Transverse colon (tissue), 4 donors: ENCODE results near the gene MLC1. TPM values are rescaled to one million over a fixed set of nuclear protein-coding genes. Genes with fewer than 3 reads are reported as not detected.

Experiments used
- DNase-seq: peaks from one replicate; pipeline ENCODE4 v3.0.0-alpha.2; 2019
- H3K27ac ChIP-seq, 4 donors: fragments of 200-600 bp; sonication (generic); 2 replicates each; pipeline ENCODE4 v1.5.1; 2016 to 2018; ENCODE audit warnings: inconsistent platforms in 4 of 4
- H3K27me3 ChIP-seq: fragments of 200-600 bp; sonication (generic); 2 replicates; pipeline ENCODE4 v1.5.1; 2017; ENCODE audit warnings: inconsistent platforms
- H3K36me3 ChIP-seq, 4 donors: fragments of 200-600 bp; sonication (generic); 2 replicates each; pipeline ENCODE4 v1.5.1; 2017 to 2019; ENCODE audit warnings: inconsistent platforms in 4 of 4
- H3K4me1 ChIP-seq, 4 donors: fragments of 200-600 bp; sonication (generic); 2 replicates each; pipeline ENCODE4 v1.5.1; 2017 to 2020; ENCODE audit warnings: inconsistent platforms in 4 of 4
- H3K4me3 ChIP-seq, 4 donors: fragments of 200-600 bp; sonication (generic); 1 replicate in 1 of 4; 2 replicates in 3 of 4; pipeline versions ENCODE4 v1.5.1 to v1.6.1; 2017 to 2019; ENCODE audit warnings: inconsistent platforms in 4 of 4
- H3K9me3 ChIP-seq, 2 donors: fragments of 200-600 bp; sonication (generic); 2 replicates each; pipeline ENCODE4 v1.5.1; 2017 to 2019; ENCODE audit warnings: inconsistent platforms in 2 of 2
- CTCF ChIP-seq, 5 experiments: fragments of 200-600 bp in 3 of 5; fragments of 450-650 bp in 2 of 5; sonication (generic) in 3 of 5; IDR thresholded peaks; 1 replicate in 2 of 5; 2 replicates in 3 of 5; pipeline ENCODE4 v1.5.1; 2016 to 2017; ENCODE audit warnings: antibody characterized with exemption in 5 of 5, inconsistent platforms in 3 of 5, mild to moderate bottlenecking in 2 of 5, moderate library complexity in 1 of 5
- EP300 ChIP-seq: sonication (generic); formaldehyde crosslinking; IDR thresholded peaks from one replicate; pipeline ENCODE4 v1.6.1; 2017; ENCODE audit warnings: antibody characterized with exemption, low read depth
- POLR2A ChIP-seq: fragments of 450-650 bp; IDR thresholded peaks from one replicate; pipeline ENCODE4 v1.6.1; 2016; ENCODE audit warnings: antibody characterized with exemption, mild to moderate bottlenecking, moderate library complexity
- POLR2AphosphoS5 ChIP-seq, 3 donors: sonication (generic); formaldehyde crosslinking; IDR thresholded peaks; one replicate each; pipeline ENCODE4 v1.6.1; 2016; ENCODE audit warnings: antibody characterized with exemption in 3 of 3
- WGBS, 2 donors: methylation state at CpG; one replicate each; pipeline ENCODE4 v1.1.5; 2018; ENCODE audit warnings: low coverage in 1 of 2; 5-methylcytosine and 5-hydroxymethylcytosine counted together
- in situ Hi-C, 4 donors: fragments of 200-750 bp; cut with MboI; loops; one replicate each; pipeline versions ENCODE4 v1.15.0 to v1.15.1; 2017; ENCODE audit warnings: low sequenced_read_pairs in 3 of 4, low pct_ligation_motif_present in 1 of 4, low pct_unique_long_range_greater_than_20kb in 1 of 4
- intact Hi-C: fragments of 100-400 bp; cut with DNase I; formaldehyde crosslinking; loops from one replicate; pipeline ENCODE4 v1.15.1; 2023; ENCODE audit warnings: low total_unique reads
- total RNA-seq, 4 donors: library from RNA; depleted of rRNA; stranded (reverse); fragments of >200 nt; gene quantifications; one replicate each; pipeline ENCODE4 v1.1.0, GENCODE V29; 2016

MLC1 gene
- total RNA-seq, 4 donors from 2014 or later = not detected

- peak; percentile 2 for DNase-seq
- in situ Hi-C loops = no loop called here
- Histone ChIP-seq H3K27me3 (peaks cover 49% of the 10 kb centered on the region), H3K4me3 (no peak overlapping the region), H3K4me1 (peaks cover 0 to 9% (median 6%) of the 10 kb centered on the region in 4 donors), H3K27ac (no peak overlapping the region), H3K9me3 (no peaks in the 10 kb centered on the region), H3K36me3 (no peaks in the 10 kb centered on the region)
- intact Hi-C loops = no loop called here
- no peak for TF ChIP-seq POLR2A
- no peak for TF ChIP-seq CTCF (IDR thresholded peaks at IDR 0.05)
- no peak for TF ChIP-seq EP300
- no peak for TF ChIP-seq POLR2AphosphoS5 (IDR thresholded peaks at IDR 0.05)
- WGBS, 2 donors = 66 to 80% methylated on average over 1 to 3 of the region's 3 CpGs
Observed at GRCh38 chr22:50019316-50019715, 65.9 kb downstream of the MLC1 start.

GRCh38 chr22:50018608-50019285 is 66.5 kb downstream of the MLC1 start:
- Histone ChIP-seq H3K27me3 (peaks cover 55% of the 10 kb centered on the region), H3K27ac (no peak overlapping the region), H3K9me3 (no peaks in the 10 kb centered on the region), H3K4me3 (no peak overlapping the region), H3K36me3 (no peaks in the 10 kb centered on the region), H3K4me1 (peaks cover 0 to 10% (median 6%) of the 10 kb centered on the region in 4 donors)
- TF ChIP-seq EP300 = no peak
- TF ChIP-seq POLR2A = no peak
- TF ChIP-seq CTCF (IDR thresholded peaks at IDR 0.05) = no peak
- WGBS, 2 donors = 51 to 55% methylated on average over 9 to 11 of the region's 11 CpGs
- in situ Hi-C loops (no loop called here), intact Hi-C loops (no loop called here)
- peak; percentile 2 for DNase-seq

GRCh38 chr22:50017701-50018224 is 67.5 kb downstream of the MLC1 start:
- no peak overlapping the region for H3K27ac ChIP-seq
- intact Hi-C loops (no loop called here), in situ Hi-C loops (no loop called here)
- TF ChIP-seq CTCF (IDR thresholded peaks at IDR 0.05) (no peak), POLR2A (no peak), EP300 (no peak), POLR2AphosphoS5 (IDR thresholded peaks at IDR 0.05) (no peak)
- H3K4me1 ChIP-seq = peaks cover 0 to 10% (median 6%) of the 10 kb centered on the region in 4 donors
- no peak overlapping the region for H3K4me3 ChIP-seq
- H3K27me3 ChIP-seq = peaks cover 64% of the 10 kb centered on the region
- DNase-seq = peak; percentile 2
- 40 to 85% methylated on average over 1 to 6 of the region's 6 CpGs for WGBS, 2 donors
- no peaks in the 10 kb centered on the region for H3K9me3 ChIP-seq
- no peaks in the 10 kb centered on the region for H3K36me3 ChIP-seq

- H3K9me3 ChIP-seq = no peaks in the 10 kb centered on the region
- H3K36me3 ChIP-seq = no peaks in the 10 kb centered on the region
- H3K27me3 ChIP-seq = peaks cover 71% of the 10 kb centered on the region
- H3K27ac ChIP-seq = no peak overlapping the region
- intact Hi-C loops = no loop called here
- in situ Hi-C loops = no loop called here
- TF ChIP-seq POLR2A (no peak), POLR2AphosphoS5 (IDR thresholded peaks at IDR 0.05) (no peak), EP300 (no peak), CTCF (IDR thresholded peaks at IDR 0.05) (no peak)
- H3K4me1 ChIP-seq = peaks cover 0 to 12% (median 7%) of the 10 kb centered on the region in 4 donors
- no peak overlapping the region for H3K4me3 ChIP-seq
- DNase-seq = peak; percentile 11
- 61% methylated on average over 21 of the region's 21 CpGs; no CpG with 5 or more reads in 1 of the 2 donors for WGBS, 2 donors
Observed at GRCh38 chr22:50016988-50017700, 68.1 kb downstream of the MLC1 start.
